ENCODE data around the gene ADCY5.
A peak's percentile ranks its signal among the peaks of the same experiment; 100 is the strongest.

ADCY5 gene

GRCh38 chr3:123335007-123335670 is 113.8 kb downstream of the ADCY5 start:
- intact Hi-C loops (cut with DNase I): no loop called here
- peak in 3 of 10 donors; percentile 43 to 70 (median 56) for DNase-seq

- intact Hi-C loops (cut with DNase I): no loop called here
Observed at GRCh38 chr3:123334056-123334455, 114.8 kb downstream of the ADCY5 start.

GRCh38 chr3:123333401-123333800 is 115.5 kb downstream of the ADCY5 start:
- intact Hi-C loops (cut with DNase I): no loop called here
- peak in 3 of 10 donors; percentile 32 to 79 (median 58) for DNase-seq

More at GRCh38 chr3:123334056-123334455, 114.8 kb downstream of the ADCY5 start:
- DNase-seq: peak in 3 of 10 donors; percentile 12 to 63 (median 62)

GRCh38 chr3:123332124-123332641 is 116.7 kb downstream of the ADCY5 start:
- peak in 3 of 10 donors; percentile 47 to 87 (median 73) for DNase-seq
- intact Hi-C loops (cut with DNase I): no loop called here

GRCh38 chr3:123331651-123332050 is 117.2 kb downstream of the ADCY5 start:
- intact Hi-C loops (cut with DNase I): no loop called here

GRCh38 chr3:123331006-123331405 is 117.9 kb downstream of the ADCY5 start:
- peak in 3 of 10 donors; percentile 40 to 63 (median 62) for DNase-seq
- intact Hi-C loops (cut with DNase I): no loop called here

More at GRCh38 chr3:123331651-123332050, 117.2 kb downstream of the ADCY5 start:
- DNase-seq: peak in 3 of 10 donors; percentile 24 to 62 (median 29)

GRCh38 chr3:123330441-123330991 is 118.4 kb downstream of the ADCY5 start:
- intact Hi-C loops (cut with DNase I): no loop called here
- DNase-seq: peak in 5 of 10 donors; percentile 33 to 84 (median 78)

GRCh38 chr3:123329636-123330340 is 119.1 kb downstream of the ADCY5 start:
- peak in 3 of 10 donors; percentile 9 to 79 (median 51) for DNase-seq
- intact Hi-C loops (cut with DNase I): loop anchor here (1.0 kb wide), 2 partner anchors 160 to 230 kb away; no protein-coding TSS in a partner anchor

DNA sequence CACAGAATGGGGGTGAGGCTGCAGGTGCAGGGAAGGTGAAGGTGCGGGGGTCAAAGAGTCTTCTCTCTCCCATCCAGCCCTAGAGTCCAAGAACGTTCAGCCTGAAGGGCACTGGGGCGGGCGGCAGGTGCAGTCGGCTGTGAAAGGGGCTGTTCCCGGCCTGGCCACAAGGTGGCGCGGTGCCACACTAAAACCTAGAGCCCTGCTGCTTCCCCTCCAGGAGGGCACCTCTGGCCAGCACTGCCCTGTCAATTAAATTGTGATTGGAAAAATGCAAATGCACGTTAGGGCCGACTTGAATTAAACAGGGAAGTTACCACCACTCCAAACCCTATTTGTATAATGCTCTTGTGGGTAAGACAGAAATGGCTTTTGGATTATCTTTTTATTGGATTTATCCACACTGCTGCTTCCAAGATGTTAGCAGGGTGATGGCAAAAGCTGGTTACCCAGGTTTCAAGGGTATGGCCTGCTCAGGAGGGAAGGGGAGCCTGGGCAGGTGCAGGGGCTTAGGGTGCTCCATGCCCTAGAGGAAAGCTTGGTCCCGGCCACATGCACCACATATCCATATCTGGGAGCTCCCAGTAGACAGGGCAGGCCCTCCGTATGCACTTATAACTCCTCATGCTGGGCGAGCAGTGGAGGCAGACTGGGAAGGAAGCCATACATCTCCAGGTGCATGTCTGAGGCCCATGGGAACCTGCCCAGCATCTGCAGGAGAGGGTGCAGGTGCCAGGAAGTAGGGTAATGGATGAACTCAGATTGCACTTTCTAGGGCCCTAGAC is 119.8 kb downstream of the ADCY5 start:
- peak; percentile 66 to 97 (median 88) for DNase-seq
- intact Hi-C loops (cut with DNase I): loop anchor here (1.0 kb wide), 3 partner anchors 122 to 230 kb away; no protein-coding TSS in a partner anchor

- DNase-seq: peak in 3 of 10 donors; percentile 0 to 84 (median 64)
- intact Hi-C loops (cut with DNase I): loop anchor here (1.0 kb wide), 1 partner anchor 123 kb away; no protein-coding TSS in a partner anchor
Observed at GRCh38 chr3:123327956-123328850, 120.7 kb downstream of the ADCY5 start.

GRCh38 chr3:123327480-123327879 is 121.4 kb downstream of the ADCY5 start:
- peak in 3 of 10 donors; percentile 7 to 71 (median 32) for DNase-seq
- intact Hi-C loops (cut with DNase I): no loop called here

GRCh38 chr3:123326531-123326930 is 122.4 kb downstream of the ADCY5 start:
- DNase-seq: peak in 3 of 10 donors; percentile 14 to 61 (median 43)
- intact Hi-C loops (cut with DNase I): no loop called here

- peak in 3 of 10 donors; percentile 21 to 78 (median 67) for DNase-seq
Observed at GRCh38 chr3:123325766-123326256, 123.1 kb downstream of the ADCY5 start.

GRCh38 chr3:123324880-123325765 is 123.8 kb downstream of the ADCY5 start:
- peak in 5 of 10 donors; percentile 27 to 89 (median 66) for DNase-seq
- intact Hi-C loops (cut with DNase I): no loop called here

More at GRCh38 chr3:123325766-123326256, 123.1 kb downstream of the ADCY5 start:
- intact Hi-C loops (cut with DNase I): no loop called here

- peak in 2 of 10 donors; percentile 9 to 35 for DNase-seq
- intact Hi-C loops (cut with DNase I): no loop called here
Observed at GRCh38 chr3:123323781-123324180, 125.1 kb downstream of the ADCY5 start.

- DNase-seq: peak in 3 of 10 donors; percentile 10 to 64 (median 25)
- intact Hi-C loops (cut with DNase I): no loop called here
Observed at GRCh38 chr3:123322866-123323265, 126.0 kb downstream of the ADCY5 start.

GRCh38 chr3:123321806-123322205 is 127.1 kb downstream of the ADCY5 start:
- peak in 3 of 10 donors; percentile 48 to 85 (median 62) for DNase-seq
- intact Hi-C loops (cut with DNase I): no loop called here
